Measurements from ENCODE around the gene TMEM229B.

DNA sequence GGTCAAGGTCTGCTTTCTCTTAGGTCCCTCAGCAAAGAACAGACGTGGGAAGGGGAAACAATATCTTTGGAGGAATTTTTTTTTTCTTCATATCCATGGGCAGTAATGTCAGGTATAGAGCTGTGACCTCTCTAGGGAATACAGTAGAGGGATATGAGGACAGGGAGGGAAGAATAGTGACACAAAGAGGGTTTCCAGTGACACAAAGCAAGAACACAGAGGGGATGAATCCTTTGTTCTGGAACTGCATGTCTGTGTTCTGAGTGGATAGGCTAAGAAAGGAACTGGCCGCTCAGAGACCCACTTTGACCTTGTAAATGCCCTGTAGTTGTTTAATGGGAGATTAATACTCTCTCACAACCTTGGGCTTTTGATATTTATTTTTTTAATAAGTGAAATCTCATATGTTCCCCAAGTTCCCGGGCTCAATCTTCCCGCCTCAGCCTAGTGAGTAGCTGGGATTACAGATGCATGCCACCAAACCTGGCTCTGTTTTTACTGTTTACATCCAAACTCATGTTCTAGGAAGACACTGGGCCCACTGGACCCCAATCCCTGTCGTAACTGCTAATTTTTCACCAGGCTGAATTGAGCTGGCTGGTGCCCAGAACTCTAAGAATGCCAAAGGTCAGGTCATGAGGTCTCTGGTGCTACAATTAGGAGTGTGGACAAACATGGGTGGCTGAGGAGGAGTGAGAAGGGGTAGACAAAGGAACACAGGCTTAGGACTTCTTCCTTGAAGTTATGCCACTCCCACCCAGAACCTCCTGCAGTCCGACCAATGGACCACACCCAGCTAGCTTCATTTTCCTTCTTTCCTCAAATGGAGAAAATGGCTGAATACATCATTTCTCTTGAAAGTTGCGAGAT is 35.5 kb upstream of the TMEM229B start:
- TF ChIP-seq, protein P1, sequence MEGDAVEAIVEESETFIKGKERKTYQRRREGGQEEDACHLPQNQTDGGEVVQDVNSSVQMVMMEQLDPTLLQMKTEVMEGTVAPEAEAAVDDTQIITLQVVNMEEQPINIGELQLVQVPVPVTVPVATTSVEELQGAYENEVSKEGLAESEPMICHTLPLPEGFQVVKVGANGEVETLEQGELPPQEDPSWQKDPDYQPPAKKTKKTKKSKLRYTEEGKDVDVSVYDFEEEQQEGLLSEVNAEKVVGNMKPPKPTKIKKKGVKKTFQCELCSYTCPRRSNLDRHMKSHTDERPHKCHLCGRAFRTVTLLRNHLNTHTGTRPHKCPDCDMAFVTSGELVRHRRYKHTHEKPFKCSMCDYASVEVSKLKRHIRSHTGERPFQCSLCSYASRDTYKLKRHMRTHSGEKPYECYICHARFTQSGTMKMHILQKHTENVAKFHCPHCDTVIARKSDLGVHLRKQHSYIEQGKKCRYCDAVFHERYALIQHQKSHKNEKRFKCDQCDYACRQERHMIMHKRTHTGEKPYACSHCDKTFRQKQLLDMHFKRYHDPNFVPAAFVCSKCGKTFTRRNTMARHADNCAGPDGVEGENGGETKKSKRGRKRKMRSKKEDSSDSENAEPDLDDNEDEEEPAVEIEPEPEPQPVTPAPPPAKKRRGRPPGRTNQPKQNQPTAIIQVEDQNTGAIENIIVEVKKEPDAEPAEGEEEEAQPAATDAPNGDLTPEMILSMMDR (IDR thresholded peaks at IDR 0.05), result no peak
- no peak for TF ChIP-seq POLR2A (IDR thresholded peaks at IDR 0.05)

Measured in esophagus squamous epithelium (tissue), 4 donors.